GM11168 (cell line): ENCODE measurements around the gene CYP46A1.

ENCODE experiments used
- in situ Hi-C: fragments of 300-500 bp; cut with MboI; formaldehyde crosslinking; loops from one replicate; pipeline ENCODE4 v1.12.0; 2022; ENCODE audit warnings: low sequenced_read_pairs; ENCODE audit not compliant: unreplicated experiment

The CYP46A1 gene

GRCh38 chr14:99671235-99672224, 12.6 kb upstream of the CYP46A1 start:
- in situ Hi-C loops: no loop called here

GRCh38 chr14:99672506-99673304, 11.4 kb upstream of the CYP46A1 start:
- in situ Hi-C loops: no loop called here

GRCh38 chr14:99673305-99674063, 10.6 kb upstream of the CYP46A1 start:
- in situ Hi-C loops: no loop called here

- in situ Hi-C loops: no loop called here
Measured at GRCh38 chr14:99674064-99674650, 9.9 kb upstream of the CYP46A1 start.

GRCh38 chr14:99674776-99675381, 9.2 kb upstream of the CYP46A1 start:
- in situ Hi-C loops: no loop called here

- in situ Hi-C loops: no loop called here
Measured at GRCh38 chr14:99675382-99675835, 8.7 kb upstream of the CYP46A1 start.

- in situ Hi-C loops: no loop called here
Measured at GRCh38 chr14:99675951-99676350, 8.1 kb upstream of the CYP46A1 start.

GRCh38 chr14:99676657-99677056, 7.4 kb upstream of the CYP46A1 start:
- in situ Hi-C loops: no loop called here

- in situ Hi-C loops: no loop called here
Measured at GRCh38 chr14:99677231-99678140, 6.6 kb upstream of the CYP46A1 start.

GRCh38 chr14:99678198-99678597, 5.9 kb upstream of the CYP46A1 start:
- in situ Hi-C loops: no loop called here

- in situ Hi-C loops: no loop called here
Measured at GRCh38 chr14:99679111-99679510, 5.0 kb upstream of the CYP46A1 start.

GRCh38 chr14:99679543-99679942, 4.6 kb upstream of the CYP46A1 start:
- in situ Hi-C loops: no loop called here

- in situ Hi-C loops: loop anchor here (10.0 kb wide), 1 partner anchor 205 kb away; no protein-coding TSS in a partner anchor
Measured at GRCh38 chr14:99679996-99680395, 4.1 kb upstream of the CYP46A1 start.

GRCh38 chr14:99681101-99681831, 2.8 kb upstream of the CYP46A1 start:
- in situ Hi-C loops: loop anchor here (10.0 kb wide), 1 partner anchor 204 kb away; no protein-coding TSS in a partner anchor

GRCh38 chr14:99681832-99682148, 2.3 kb upstream of the CYP46A1 start:
- in situ Hi-C loops: loop anchor here (10.0 kb wide), 1 partner anchor 203 kb away; no protein-coding TSS in a partner anchor

- in situ Hi-C loops: loop anchor here (10.0 kb wide), 1 partner anchor 202 kb away; no protein-coding TSS in a partner anchor
Measured at GRCh38 chr14:99682809-99683618, 1.1 kb upstream of the CYP46A1 start.

GRCh38 chr14:99684410-99684934, 374 bp downstream of the CYP46A1 start:
- in situ Hi-C loops: loop anchor here (10.0 kb wide), 1 partner anchor 200 kb away; no protein-coding TSS in a partner anchor
